Epithelial cell of esophagus (primary cell): Measurements from ENCODE around the gene ABI1.
A peak's percentile ranks its signal among the peaks of the same experiment; 100 is the strongest.

Experiments used
- DNase-seq: peaks from one replicate; pipeline ENCODE4 v3.0.0; 2010; ENCODE audit warnings: low read depth
- H3K4me3 ChIP-seq: 2 replicates; pipeline ENCODE4 v1.5.1; 2011; ENCODE audit warnings: mild to moderate bottlenecking, low read length, control low read depth
- CTCF ChIP-seq: IDR thresholded peaks from 2 replicates; pipeline ENCODE4 v1.5.1; 2011; ENCODE audit warnings: low read depth, mild to moderate bottlenecking, low read length, control low read depth, inconsistent platforms; ENCODE audit not compliant: insufficient read depth; ENCODE audit errors: missing control alignments

Gene ABI1

GRCh38 chr10:26696786-26697162 lies 164.0 kb downstream of the ABI1 start:
- DNase-seq: peak; percentile 89

More at GRCh38 chr10:26696786-26697162, 164.0 kb downstream of the ABI1 start:
- TF ChIP-seq CTCF: no peak
- H3K4me3 ChIP-seq: peak overlapping the region; percentile 78
